GM12891 (cell line): ENCODE measurements around the gene USP34.
A peak's percentile ranks its signal among the peaks of the same experiment; 100 is the strongest.

Experiments used
- DNase-seq: peaks from one replicate; pipeline ENCODE4 v3.0.0; 2011; ENCODE audit warnings: low spot score; ENCODE audit not compliant: insufficient read length
- FAIRE-seq: peaks from 2 replicates; lab custom pipeline; 2011; peaks lifted over from hg19 to GRCh38; lab: Jason Lieb, UNC
- PAX5 ChIP-seq: IDR thresholded peaks from 2 replicates; pipeline ENCODE4 v1.6.1; 2011; ENCODE audit warnings: low read length, moderate library complexity, mild to moderate bottlenecking; ENCODE audit not compliant: insufficient read depth, severe bottlenecking
- POLR2A ChIP-seq: IDR thresholded peaks from 2 replicates; pipeline ENCODE4 v1.6.1; 2011; ENCODE audit warnings: low read depth, low read length, control low read depth
- POLR2AphosphoS5 ChIP-seq: IDR thresholded peaks from 2 replicates; pipeline ENCODE4 v1.6.1; 2011; ENCODE audit warnings: low read depth, low read length, control low read depth
- POU2F2 ChIP-seq: IDR thresholded peaks from 2 replicates; pipeline ENCODE4 v1.6.1; 2011; ENCODE audit warnings: low read depth, mild to moderate bottlenecking, control low read depth, low read length, moderate library complexity
- SPI1 ChIP-seq: IDR thresholded peaks from 2 replicates; pipeline ENCODE4 v1.6.1; 2011; ENCODE audit warnings: low read depth, low read length, control low read depth
- TAF1 ChIP-seq: IDR thresholded peaks from 2 replicates; pipeline ENCODE4 v1.6.1; 2011; ENCODE audit warnings: low read depth, low read length, control low read depth

USP34 gene

GRCh38 chr2:61356261-61356957 is 114.5 kb downstream of the USP34 start:
- FAIRE-seq (peak; percentile 54), DNase-seq (no peak)
- TF ChIP-seq SPI1 (no peak), POU2F2 (no peak), POLR2AphosphoS5 (no peak), POLR2A (no peak), TAF1 (no peak), PAX5 (no peak)

- TF ChIP-seq POLR2AphosphoS5 (no peak), TAF1 (no peak), POLR2A (no peak), POU2F2 (no peak), SPI1 (no peak), PAX5 (no peak)
- FAIRE-seq (no peak), DNase-seq (no peak)
Measured at GRCh38 chr2:61354543-61355197, 116.2 kb downstream of the USP34 start.

DNA sequence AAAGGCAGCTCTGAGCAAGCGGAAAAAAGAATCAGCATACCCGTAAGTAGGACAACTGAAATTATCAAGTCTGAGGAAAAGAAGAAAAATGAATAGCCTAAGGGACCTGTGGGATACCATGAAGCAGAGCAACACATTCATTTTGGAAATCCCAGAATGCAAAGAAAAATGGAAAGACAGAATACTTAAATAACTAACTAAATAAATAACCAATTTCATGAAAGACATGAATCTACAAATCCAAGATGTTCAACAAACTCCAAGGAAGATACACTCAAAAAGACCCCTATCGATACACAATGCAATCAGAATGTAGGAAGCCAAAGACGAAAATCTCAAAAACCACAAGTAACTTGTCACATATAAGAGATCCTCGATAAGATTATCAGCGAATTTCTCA is 117.0 kb downstream of the USP34 start:
- no peak for TF ChIP-seq POU2F2
- no peak for TF ChIP-seq POLR2A
- no peak for TF ChIP-seq PAX5
- no peak for TF ChIP-seq SPI1
- DNase-seq (no peak), FAIRE-seq (no peak)

GRCh38 chr2:61350777-61351176 is 120.1 kb downstream of the USP34 start:
- DNase-seq (no peak), FAIRE-seq (no peak)
- no peak for TF ChIP-seq TAF1
- TF ChIP-seq POLR2A, result no peak
- TF ChIP-seq POU2F2, result no peak
- TF ChIP-seq PAX5, result no peak
- no peak for TF ChIP-seq SPI1

DNA sequence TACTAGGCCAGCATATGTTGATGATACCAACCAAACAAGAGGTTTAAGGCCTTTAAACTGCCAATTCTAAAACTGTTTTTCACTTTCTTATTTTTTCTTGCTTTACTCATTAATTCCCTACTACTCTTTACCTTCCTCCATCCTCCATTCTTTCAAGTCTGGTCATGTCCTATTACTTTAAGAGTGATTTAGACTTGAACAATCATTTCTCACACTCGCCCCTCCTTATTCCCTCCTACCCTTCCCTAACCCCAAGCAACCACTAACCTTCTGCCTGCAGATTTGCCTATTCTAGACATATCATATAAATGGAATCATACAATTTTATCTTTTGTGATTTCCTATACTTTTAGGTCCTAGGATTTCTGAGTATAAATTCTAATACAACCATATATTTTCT is 127.7 kb downstream of the USP34 start:
- FAIRE-seq, result no peak

GRCh38 chr2:61340242-61340641 is 130.6 kb downstream of the USP34 start:
- DNase-seq, result no peak
- no peak for TF ChIP-seq SPI1
- no peak for TF ChIP-seq TAF1
- no peak for TF ChIP-seq POU2F2
- FAIRE-seq, result no peak

More for the DNA sequence above, 127.7 kb downstream of the USP34 start:
- no peak for TF ChIP-seq POU2F2
- no peak for TF ChIP-seq PAX5
- no peak for TF ChIP-seq POLR2A
- no peak for TF ChIP-seq POLR2AphosphoS5
- TF ChIP-seq TAF1, result no peak
- TF ChIP-seq SPI1, result no peak
- no peak for DNase-seq

DNA sequence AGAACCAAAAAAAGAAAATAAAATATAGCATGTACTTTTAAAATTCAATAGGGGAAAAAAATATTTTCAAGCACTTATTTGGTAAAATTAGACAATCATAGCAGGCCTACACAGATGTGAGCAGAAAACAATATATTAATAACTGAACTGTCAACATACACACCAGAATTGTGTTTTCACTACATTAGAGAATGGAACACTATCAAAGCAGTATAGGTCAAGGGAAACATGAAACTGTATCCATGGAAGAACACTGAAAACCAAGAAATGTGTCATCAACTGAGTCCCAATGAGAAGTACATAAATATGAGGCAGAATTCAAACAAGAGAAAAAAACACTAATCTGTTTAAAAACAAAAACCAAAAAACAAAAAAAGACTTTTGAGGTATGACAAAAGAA is 132.4 kb downstream of the USP34 start:
- FAIRE-seq (no peak), DNase-seq (no peak)
- TF ChIP-seq SPI1, result no peak
- no peak for TF ChIP-seq POLR2AphosphoS5
- no peak for TF ChIP-seq POU2F2
- TF ChIP-seq POLR2A, result no peak
- TF ChIP-seq PAX5, result no peak
- no peak for TF ChIP-seq TAF1

DNA sequence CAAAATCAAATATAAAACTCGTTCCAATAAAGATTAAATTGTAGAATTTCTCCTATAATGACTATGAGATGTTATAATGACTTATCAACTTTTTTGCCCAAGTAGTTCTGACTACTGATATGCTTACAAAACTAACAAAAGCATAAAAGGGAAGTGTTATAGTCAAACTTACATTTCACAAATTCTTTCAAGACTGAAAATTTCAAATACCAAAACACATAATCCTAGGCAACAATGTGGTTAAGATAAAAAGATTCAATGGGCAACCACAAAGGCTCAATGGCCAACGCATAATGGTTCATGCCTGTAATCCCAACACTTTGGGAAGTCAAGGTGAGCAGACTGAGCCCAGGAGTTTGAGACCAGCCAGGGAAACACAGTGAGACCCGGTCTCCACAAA is 135.7 kb downstream of the USP34 start:
- DNase-seq (no peak), FAIRE-seq (no peak)
- TF ChIP-seq TAF1 (no peak), POLR2A (no peak), PAX5 (no peak)

- TF ChIP-seq PAX5, result no peak
- no peak for TF ChIP-seq POLR2A
- no peak for TF ChIP-seq POU2F2
- no peak for TF ChIP-seq SPI1
- no peak for TF ChIP-seq POLR2AphosphoS5
- no peak for TF ChIP-seq TAF1
- no peak for FAIRE-seq
- DNase-seq, result no peak
Measured at GRCh38 chr2:61334466-61334865, 136.4 kb downstream of the USP34 start.
